ENCODE results near the gene ZNF213.
A peak's percentile ranks its signal among the peaks of the same experiment; 100 is the strongest.

ZNF213 gene

GRCh38 chr16:3170440-3171180 is 35.8 kb downstream of the ZNF213 start:
- DNase-seq (ENCODE audit: insufficient read length, low spot score), result no peak
- no peak for FAIRE-seq
- TF ChIP-seq CTCF (IDR thresholded peaks at IDR 0.05; ENCODE audit: insufficient read depth, missing control alignments), result no peak

- TF ChIP-seq CTCF (IDR thresholded peaks at IDR 0.05; ENCODE audit: insufficient read depth, missing control alignments), result no peak
- DNase-seq (ENCODE audit: insufficient read length, low spot score), result no peak
- FAIRE-seq, result no peak
Observed at GRCh38 chr16:3171181-3171854, 36.5 kb downstream of the ZNF213 start.

- no peak for FAIRE-seq
- no peak for TF ChIP-seq CTCF (IDR thresholded peaks at IDR 0.05; ENCODE audit: insufficient read depth, missing control alignments)
Observed at GRCh38 chr16:3171855-3172593, 37.2 kb downstream of the ZNF213 start.

GRCh38 chr16:3173892-3174617 is 39.2 kb downstream of the ZNF213 start:
- FAIRE-seq (no peak), DNase-seq (ENCODE audit: insufficient read length, low spot score) (no peak)
- peak; percentile 58 for TF ChIP-seq CTCF (IDR thresholded peaks at IDR 0.05; ENCODE audit: insufficient read depth, missing control alignments)

More at GRCh38 chr16:3171855-3172593, 37.2 kb downstream of the ZNF213 start:
- DNase-seq (ENCODE audit: insufficient read length, low spot score), result no peak

- TF ChIP-seq CTCF (IDR thresholded peaks at IDR 0.05; ENCODE audit: insufficient read depth, missing control alignments), result no peak
- FAIRE-seq (no peak), DNase-seq (ENCODE audit: insufficient read length, low spot score) (no peak)
Observed at GRCh38 chr16:3174618-3175148, 39.9 kb downstream of the ZNF213 start.

- DNase-seq (ENCODE audit: insufficient read length, low spot score) (no peak), FAIRE-seq (no peak)
- no peak for TF ChIP-seq CTCF (IDR thresholded peaks at IDR 0.05; ENCODE audit: insufficient read depth, missing control alignments)
Observed at GRCh38 chr16:3175157-3176093, 40.6 kb downstream of the ZNF213 start.
